GM19239 (cell line): ENCODE data around the gene RINL.
"Not testable (repeated sequence)": the region's sequence is repeated elsewhere in the genome, so short reads cannot be mapped to it uniquely, and the experiment has no call there.

Source experiments
- DNase-seq: peaks from one replicate; pipeline ENCODE4 v3.0.0; 2011; ENCODE audit warnings: low spot score; ENCODE audit not compliant: insufficient read length
- FAIRE-seq: peaks from 2 replicates; lab custom pipeline; 2011; peaks lifted over from hg19 to GRCh38; lab: Jason Lieb, UNC

RINL gene

DNA sequence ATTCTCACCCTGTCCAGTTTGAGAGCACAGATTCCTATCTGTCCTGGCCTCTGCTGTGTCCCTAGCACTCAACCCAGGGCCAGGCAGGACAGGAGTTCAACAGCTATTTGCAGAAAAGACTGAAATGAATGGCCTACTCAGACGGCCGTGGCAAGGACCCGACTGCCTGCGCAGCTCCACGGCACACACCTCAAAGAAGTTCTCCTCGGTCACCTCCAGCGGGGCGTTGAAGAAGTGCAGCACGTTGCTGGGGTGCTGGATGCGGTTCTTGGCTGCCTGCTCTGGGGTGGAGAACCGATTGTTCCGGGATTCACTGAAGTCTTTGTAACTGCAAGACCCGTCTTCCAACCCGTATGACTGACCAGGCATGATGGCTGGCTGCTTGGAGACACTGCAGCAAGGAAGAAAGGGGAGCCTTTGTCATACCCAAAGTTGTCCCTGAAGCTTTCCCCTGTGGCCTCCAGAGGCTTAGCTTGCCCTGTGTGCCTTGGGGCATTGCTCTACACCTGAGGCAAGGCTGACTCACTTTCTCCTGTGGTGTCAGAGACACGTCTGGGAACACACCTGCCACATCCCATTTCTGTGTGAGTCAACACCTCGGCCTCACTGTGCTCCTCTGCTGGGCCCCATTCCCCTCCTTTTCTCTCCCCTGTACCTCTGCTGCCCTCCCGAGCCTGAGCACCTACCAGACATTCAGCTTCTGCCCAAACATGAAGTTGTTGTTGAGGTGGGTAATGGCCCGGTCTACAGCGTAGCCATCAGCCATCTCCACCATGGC is 39.7 kb downstream of the RINL start:
- FAIRE-seq, result no peak

DNA sequence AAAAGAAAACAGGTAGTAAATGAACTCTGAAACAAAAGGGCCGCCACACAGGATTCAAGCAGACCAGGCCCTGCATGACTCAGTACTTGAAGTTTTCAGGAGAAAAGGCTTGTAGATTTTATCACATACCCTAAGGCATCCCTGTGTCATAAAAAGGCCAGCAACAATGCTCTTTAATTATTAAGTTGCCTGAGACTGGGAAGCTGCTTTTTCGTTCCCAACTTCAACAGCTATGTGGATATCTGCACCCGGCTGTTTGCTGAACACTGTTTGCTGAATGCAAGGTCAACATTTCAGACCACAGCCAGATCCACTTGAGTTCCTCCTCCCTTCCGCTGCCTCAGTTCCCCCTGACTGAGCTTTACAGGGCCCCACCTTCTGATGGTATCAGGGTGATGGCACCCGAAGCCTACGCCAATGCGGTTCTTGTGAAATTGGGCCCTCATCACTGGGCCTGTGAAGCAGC is 40.4 kb downstream of the RINL start:
- no peak for FAIRE-seq
- no peak for DNase-seq

More for the DNA sequence above, 39.7 kb downstream of the RINL start:
- DNase-seq, result no peak

DNA sequence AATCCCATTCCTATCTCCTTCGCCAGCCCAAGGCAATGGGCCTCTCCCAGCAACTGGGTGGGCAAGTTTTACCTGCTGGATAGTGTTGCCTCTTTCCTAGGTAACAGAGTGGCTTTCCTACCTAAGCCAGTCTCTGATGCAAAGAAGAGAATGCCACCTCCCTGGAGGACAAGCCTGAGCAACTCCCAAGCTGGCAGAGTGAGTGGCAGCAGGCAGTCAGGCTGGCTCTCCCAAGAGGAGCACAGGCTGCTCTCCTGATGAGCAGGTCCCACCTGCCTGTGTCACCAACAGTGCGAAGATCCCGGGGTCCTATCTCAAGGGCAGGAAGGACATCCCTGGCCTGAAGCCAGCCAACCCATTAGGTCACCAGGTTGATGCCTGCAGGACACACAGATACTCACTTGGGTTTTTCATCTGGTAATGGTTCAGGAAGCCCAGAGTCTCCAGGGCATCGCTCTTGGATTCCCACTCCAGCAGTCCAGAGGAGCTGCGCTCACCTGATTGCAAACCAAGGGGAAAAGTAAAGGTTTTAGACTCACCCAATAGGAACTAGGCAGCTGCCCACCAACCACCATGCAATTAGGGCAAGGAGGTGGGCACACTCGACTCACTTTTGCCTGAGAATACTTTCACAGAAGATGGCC is 41.0 kb downstream of the RINL start:
- no peak for FAIRE-seq

DNA sequence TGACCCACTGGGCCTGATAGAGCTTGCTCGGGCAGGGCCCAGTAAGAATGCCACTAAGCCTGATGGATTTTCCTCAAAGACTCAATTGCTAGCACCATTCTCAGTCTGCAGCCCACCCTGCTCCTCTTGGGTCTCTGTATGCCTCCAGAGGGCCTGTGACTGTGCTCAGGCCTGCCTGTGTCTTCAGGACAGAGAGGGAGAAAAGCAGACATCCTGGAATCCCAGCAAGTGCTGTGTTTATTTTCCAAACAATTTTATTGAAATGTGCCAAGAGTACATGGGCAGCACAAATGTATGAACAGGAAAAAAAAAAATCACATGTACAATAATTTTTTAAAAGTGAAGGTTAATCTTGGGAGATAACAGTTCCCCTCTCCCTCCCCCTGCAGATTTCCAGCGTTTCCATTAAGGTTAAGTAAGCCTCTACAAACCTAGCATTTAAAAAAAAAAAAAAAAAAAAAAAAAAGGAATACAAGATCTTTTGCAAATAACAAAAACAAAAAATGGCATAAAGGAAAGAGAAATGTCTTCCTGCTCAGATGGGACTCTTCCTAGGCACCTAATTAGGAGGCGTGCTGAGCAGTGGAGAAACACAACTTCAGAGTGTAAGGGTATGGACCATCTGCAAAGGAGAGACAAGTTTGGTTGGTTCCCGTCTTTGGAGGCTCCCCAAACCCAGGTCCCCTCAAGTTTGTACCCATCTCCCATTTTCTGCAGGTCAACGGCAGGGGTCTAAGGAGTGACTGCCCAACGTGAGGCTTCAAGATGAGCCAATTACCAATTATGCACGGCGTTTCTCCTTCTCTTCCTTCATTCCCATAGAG is 41.7 kb downstream of the RINL start:
- no peak for DNase-seq
- FAIRE-seq, result no peak

More for the DNA sequence above, 41.0 kb downstream of the RINL start:
- DNase-seq, result no peak

DNA sequence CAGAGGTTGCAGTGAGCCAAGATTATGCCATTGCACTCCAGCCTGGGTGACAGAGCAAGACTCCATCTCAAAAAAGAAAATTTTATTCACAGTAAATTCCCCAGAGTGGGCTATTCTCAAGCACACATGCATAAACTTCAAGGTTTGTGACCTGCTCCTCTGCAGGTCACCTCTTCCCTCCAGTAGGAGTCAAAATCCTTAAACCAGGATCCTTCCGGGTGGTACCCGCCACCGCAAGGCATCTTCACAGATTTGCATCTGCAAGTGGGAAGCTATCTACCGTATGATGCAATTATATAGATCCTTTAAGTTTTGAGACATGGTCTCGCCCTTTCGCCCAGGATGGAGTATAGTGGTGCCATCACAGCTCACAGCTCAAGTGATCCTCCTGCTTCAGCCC is 43.5 kb downstream of the RINL start:
- DNase-seq, result no peak
- no peak for FAIRE-seq

DNA sequence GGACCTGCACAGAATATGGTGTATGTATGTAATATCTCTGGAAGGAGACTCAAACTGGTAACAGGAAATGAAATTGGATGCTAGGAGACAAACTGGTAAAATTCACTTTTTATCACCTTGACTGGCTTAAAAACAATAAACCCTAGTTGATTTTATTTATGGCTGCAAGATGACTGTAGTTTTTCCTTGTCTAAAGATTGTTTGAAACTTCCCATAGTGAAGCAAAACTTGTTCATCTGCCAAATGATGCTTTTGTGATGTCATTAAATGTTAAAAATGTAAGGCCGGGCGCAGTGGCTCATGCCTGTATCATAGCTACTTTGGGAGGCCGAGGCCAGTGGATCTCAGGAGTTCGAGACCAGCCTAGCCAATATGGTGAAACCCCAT is 44.0 kb downstream of the RINL start:
- DNase-seq, result no peak
- no peak for FAIRE-seq

DNA sequence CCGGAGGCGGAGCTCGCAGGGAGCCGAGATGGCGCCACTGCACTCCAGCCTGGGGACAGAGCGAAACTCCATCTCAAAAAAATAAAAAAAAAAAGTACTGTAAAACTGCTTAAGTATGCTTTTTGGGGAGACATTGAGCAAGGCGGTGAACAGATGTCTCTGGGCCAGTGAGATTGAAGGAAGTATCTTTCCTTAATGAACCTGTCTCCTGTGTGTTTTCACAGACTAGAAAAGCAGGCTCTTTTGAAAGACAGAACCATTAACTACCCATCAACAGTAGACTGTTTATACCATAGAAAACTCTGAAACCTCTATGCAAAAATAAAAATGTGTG is 45.0 kb downstream of the RINL start:
- DNase-seq, result no peak
- no peak for FAIRE-seq

DNA sequence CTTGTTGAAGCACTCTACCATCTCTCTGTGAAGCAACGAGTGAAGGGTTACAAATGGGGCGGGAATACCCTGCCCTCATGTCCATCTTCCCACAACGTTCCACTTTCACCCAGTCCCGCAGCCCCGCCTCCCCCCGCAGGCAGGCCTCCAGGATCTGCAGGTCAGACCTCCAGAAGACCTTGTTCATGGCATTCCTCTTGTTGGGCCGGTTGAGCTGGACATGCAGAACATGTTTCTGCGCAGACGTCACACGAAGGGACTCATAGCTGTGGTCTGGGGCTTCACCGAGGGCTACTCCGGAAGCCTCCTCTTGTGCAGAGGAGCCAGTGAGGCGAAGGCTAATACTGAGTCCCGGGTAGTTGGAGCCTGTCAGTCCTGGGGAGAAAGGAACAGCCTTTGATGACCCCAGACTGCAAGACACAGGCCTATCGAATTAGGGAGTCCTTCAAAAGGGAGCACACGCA is 46.9 kb downstream of the RINL start:
- DNase-seq (peak; percentile 71), FAIRE-seq (no peak)

DNA sequence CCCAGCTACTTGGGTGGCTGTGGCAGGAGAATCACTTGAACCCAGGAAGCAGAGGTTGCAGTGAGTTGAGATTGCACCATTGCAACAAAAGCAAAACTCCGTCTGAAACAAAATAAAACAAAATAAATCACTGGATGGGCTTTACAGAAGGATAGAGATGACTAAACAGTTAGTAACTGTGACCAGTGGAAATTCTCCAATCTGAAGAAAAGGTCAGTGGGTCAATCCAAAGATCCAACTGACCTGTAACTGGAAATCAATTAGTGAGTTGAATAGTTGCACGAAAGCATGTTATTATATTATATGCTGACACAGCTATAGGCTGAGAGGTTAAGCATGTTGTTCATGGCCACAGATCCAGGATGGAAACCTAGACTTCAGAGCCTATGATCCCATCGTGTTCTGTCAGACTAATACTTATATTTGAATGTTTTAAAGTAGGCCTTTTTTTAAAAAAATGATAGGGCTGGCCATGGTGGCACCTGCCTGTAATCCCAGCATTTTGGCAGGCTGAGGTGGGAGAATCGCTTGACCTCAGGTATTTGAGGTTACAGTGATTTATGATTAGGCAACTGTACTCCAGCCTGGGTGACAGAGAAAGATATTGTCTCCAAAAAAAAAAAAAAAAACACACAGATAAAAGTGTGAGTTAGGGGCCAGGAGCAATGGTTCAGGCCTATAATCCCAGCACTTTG is 47.9 kb downstream of the RINL start:
- DNase-seq (no peak), FAIRE-seq (no peak)

DNA sequence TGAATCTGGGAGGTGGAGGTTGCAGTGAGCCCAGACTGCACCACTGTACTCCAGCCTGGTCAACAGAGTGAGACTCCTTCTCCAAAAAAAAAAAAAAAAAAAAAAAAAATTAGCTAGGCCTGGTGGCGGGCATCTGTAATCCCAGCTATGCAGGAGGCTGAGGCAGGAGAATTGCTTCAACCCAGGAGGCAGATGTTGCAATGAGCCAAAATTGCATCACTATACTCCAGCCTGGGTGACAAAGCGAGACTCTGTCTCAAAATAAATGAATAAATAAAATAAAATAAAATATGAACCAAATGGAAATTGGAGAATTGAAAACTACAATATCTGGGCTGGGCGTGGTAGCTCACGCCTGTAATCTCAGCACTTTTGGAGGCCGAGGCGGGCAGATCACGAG is 48.9 kb downstream of the RINL start:
- not testable (repeated sequence) for DNase-seq, FAIRE-seq

DNA sequence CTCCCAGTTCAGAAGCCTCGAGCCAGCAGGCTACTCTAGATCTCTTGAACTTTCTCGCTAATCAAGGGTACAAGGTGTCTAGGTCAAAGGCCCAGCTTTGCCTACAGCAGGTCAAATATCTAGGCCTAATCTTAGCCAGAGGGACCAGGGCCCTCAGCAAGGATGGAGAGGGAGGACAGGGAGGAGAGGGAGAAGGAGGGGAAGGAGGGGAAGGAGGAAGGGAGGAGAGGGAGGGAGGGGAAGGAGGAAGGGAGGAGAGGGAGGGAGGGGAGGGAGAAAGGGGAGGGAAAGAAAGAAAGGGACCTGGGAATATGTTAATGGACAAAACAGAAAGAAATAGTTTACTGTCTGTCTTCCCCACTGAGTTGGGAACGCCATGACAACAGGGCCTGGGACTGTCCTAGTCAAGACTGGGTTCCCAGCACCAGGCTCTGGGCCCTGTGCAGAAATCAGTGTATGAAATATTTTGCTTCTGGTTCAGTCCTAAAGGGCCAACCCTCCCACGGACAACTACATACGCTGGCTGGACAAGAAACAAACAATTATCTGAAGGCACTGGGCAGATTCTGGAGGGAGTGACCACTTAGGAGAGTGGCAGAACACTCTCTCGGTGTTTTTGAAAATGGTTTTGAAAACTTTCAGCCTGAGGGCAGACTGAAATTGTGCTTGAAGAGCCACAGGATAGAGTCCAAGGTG is 51.1 kb downstream of the RINL start:
- FAIRE-seq (no peak), DNase-seq (no peak)

DNA sequence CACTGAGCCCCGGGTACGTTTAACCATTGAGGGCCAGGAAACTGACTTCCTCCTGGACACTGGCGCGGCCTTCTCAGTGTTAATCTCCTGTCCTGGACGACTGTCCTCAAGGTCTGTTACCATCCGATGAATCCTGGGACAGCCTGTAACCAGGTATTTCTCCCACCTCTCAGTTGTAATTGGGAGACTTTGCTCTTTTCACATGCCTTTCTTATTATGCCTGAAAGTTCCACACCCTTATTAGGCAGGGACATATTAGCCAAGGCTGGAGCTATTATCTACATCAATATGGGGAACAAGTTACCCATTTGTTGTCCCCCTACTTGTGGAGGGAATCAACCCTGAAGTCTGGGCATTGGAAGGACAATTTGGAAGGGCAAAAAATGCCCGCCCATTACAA is 52.1 kb downstream of the RINL start:
- DNase-seq, FAIRE-seq: not testable (repeated sequence)

DNA sequence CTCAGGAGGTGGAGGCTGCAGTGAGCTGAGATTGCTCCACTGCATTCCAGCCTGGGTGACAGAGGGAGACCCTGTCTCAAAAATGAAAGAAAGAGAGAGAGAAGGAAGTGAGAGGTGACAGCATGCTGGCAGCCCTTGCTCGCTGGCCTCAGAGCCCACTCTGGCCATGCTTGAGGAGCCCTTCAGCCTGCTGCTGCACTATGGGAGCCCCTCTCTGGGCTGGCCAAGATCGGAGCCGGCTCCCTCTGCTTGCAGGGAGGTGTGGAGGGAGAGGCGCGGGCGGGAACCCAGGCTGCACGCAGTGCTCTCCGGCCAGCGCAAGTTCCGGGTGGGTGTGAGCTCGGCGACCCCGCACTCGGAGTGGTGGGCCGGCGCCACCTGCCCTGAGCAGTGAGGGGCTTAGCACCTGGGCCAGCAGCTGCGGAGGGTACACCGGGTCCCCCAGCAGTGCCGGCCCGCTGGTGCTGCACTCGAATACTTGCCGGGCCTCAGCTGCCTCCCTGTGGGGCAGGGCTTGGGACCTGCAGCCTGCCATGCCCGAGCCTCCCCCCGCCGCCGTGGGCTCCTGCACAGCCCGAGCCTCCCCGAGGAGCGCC is 56.7 kb downstream of the RINL start:
- DNase-seq, FAIRE-seq: not testable (repeated sequence)

DNA sequence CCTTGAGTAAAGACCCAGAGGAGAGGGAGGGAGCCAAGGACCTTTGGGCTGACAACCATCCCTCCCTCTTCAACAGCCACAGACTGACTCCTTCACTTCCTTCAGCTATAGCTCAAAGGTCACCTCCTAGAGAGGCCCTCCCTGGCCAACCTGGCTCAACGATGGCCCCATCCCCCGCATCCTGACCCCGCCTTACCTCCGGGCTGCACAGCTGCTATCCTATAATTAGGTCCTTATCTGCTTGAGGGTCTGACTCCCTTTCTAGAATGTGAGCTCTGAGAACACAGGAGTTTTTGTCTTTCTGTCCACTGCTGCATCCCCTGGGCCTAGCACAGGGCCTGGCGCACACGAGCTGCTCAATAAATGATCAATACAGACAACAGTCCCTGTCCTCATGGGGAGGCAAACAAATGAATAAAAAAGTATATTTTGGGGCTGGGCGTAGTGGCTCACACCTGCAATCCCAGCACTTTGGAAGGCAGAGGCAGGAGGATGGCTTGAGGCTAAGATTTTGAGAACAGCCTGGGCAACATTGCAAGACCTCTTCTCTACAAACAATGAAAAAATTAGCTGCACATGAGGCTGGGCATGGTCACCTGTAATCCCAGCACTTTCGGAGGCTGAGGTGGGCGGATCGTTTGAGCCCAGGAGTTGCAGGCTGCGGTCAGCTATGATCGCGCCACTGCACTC is 58.7 kb downstream of the RINL start:
- DNase-seq (no peak), FAIRE-seq (no peak)
